HepG2 (cell line): Measurements from ENCODE around the gene CDCP2. TPM values are rescaled to one million over a fixed set of nuclear protein-coding genes. Genes with fewer than 3 reads are reported as not detected.

Experiments used
- ARNT2 ChIP-seq: sonication (generic); formaldehyde crosslinking; IDR thresholded peaks from 2 replicates; pipeline ENCODE4 v1.8.0; 2022; ENCODE audit warnings: mild to moderate bottlenecking, low read depth, missing genetic modification reagents, moderate library complexity
- BRD4 ChIP-seq: sonication (generic); formaldehyde crosslinking; IDR thresholded peaks from 2 replicates; pipeline ENCODE4 v1.4.0; 2020; ENCODE audit warnings: missing genetic modification reagents
- CREB1 ChIP-seq, 2 experiments: fragments of 450-650 bp in 1 of 2; IDR thresholded peaks; 2 replicates each; pipeline ENCODE4 v1.6.1; 2016 to 2017; ENCODE audit warnings: control low read depth in 1 of 2, mild to moderate bottlenecking in 1 of 2, missing compliant biosample characterization in 1 of 2, missing genetic modification characterization in 1 of 2
- EHMT2 ChIP-seq: fragments of 200-600 bp; sonication (generic); IDR thresholded peaks from 2 replicates; pipeline ENCODE4 v1.7.0; 2017; ENCODE audit warnings: antibody characterized with exemption, low read depth, low read length, borderline replicate concordance
- FOXJ3 ChIP-seq: sonication (generic); formaldehyde crosslinking; IDR thresholded peaks from 2 replicates; pipeline ENCODE4 v1.4.0; 2020; ENCODE audit warnings: missing genetic modification reagents, mild to moderate bottlenecking, borderline replicate concordance
- FOXP4 ChIP-seq: sonication (generic); formaldehyde crosslinking; IDR thresholded peaks from 2 replicates; pipeline ENCODE4 v1.4.0; 2020; ENCODE audit warnings: missing genetic modification reagents
- HNF4G ChIP-seq, 2 experiments: sonication (generic) in 1 of 2; formaldehyde crosslinking in 1 of 2; IDR thresholded peaks; 2 replicates each; pipeline versions ENCODE4 v1.4.0 to v1.6.1; 2011 to 2020; ENCODE audit warnings: borderline replicate concordance in 2 of 2, low read depth in 2 of 2, mild to moderate bottlenecking in 2 of 2, low read length in 1 of 2, missing genetic modification reagents in 1 of 2, moderate library complexity in 1 of 2
- MLXIP ChIP-seq: sonication (generic); formaldehyde crosslinking; IDR thresholded peaks from 2 replicates; pipeline ENCODE4 v1.9.0; 2021; ENCODE audit warnings: missing genetic modification reagents, borderline replicate concordance
- MTA1 ChIP-seq: sonication (generic); formaldehyde crosslinking; IDR thresholded peaks from 2 replicates; pipeline ENCODE4 v1.4.0; 2020; ENCODE audit warnings: missing genetic modification reagents, mild to moderate bottlenecking, borderline replicate concordance
- PHF8 ChIP-seq: sonication (generic); formaldehyde crosslinking; IDR thresholded peaks from 2 replicates; pipeline ENCODE4 v1.5.0; 2020; ENCODE audit warnings: missing genetic modification reagents
- ZNF235 ChIP-seq: sonication (generic); formaldehyde crosslinking; IDR thresholded peaks from 2 replicates; pipeline ENCODE4 v1.8.1; 2023; ENCODE audit warnings: mild to moderate bottlenecking, missing genetic modification reagents, borderline replicate concordance
- ZNF317 ChIP-seq: sonication (generic); formaldehyde crosslinking; IDR thresholded peaks from 2 replicates; pipeline ENCODE4 v1.5.0; 2020; ENCODE audit warnings: mild to moderate bottlenecking, missing genetic modification reagents
- ZNF547 ChIP-seq: sonication (generic); formaldehyde crosslinking; IDR thresholded peaks from 2 replicates; pipeline ENCODE4 v1.5.1; 2020; ENCODE audit warnings: mild to moderate bottlenecking, missing genetic modification reagents
- ZNF558 ChIP-seq: sonication (generic); formaldehyde crosslinking; IDR thresholded peaks from 2 replicates; pipeline ENCODE4 v1.9.0; 2022; ENCODE audit warnings: mild to moderate bottlenecking, missing genetic modification reagents, borderline replicate concordance
- ZNF678 ChIP-seq: sonication (generic); formaldehyde crosslinking; IDR thresholded peaks from 2 replicates; pipeline ENCODE4 v1.4.0; 2020; ENCODE audit warnings: mild to moderate bottlenecking, missing genetic modification reagents
- polyA plus RNA-seq, 8 experiments: library from polyadenylated mRNA; depleted of rRNA in 3 of 8; stranded (reverse) in 7 of 8; unstranded in 1 of 8; fragments of >200 nt; fragmentation: Illumina TruSeq in 4 of 8; extraction: Trizol in 4 of 8; gene quantifications; 2 replicates each; pipeline versions ENCODE4 v1.2.1 to v1.2.3, GENCODE V29; 2011 to 2016; ENCODE audit warnings: low read depth in 4 of 8, missing spikeins in 1 of 8, mixed read lengths in 1 of 8; ENCODE audit not compliant: insufficient read depth in 1 of 8
- total RNA-seq, 5 experiments: library from RNA; depleted of rRNA; stranded (reverse); fragments of >200 nt; fragmentation: Illumina TruSeq; extraction: Trizol; gene quantifications; 2 replicates each; pipeline ENCODE4 v1.2.3, GENCODE V29; 2016; ENCODE audit warnings: low read depth in 1 of 5
- TF ChIP-seq, protein P1 (sequence below): IDR thresholded peaks from 2 replicates; pipeline ENCODE4 v1.6.1; 2016
- TF ChIP-seq, protein P2 (sequence below): sonication (generic); formaldehyde crosslinking; IDR thresholded peaks from 2 replicates; pipeline ENCODE4 v1.4.0; 2020; ENCODE audit warnings: low read depth, missing genetic modification reagents

Gene CDCP2
- total and polyA plus RNA-seq, 2 of the 13 experiments (the other 11 are each of a cell fraction or from before 2014, with no cell fraction given): not detected

DNA sequence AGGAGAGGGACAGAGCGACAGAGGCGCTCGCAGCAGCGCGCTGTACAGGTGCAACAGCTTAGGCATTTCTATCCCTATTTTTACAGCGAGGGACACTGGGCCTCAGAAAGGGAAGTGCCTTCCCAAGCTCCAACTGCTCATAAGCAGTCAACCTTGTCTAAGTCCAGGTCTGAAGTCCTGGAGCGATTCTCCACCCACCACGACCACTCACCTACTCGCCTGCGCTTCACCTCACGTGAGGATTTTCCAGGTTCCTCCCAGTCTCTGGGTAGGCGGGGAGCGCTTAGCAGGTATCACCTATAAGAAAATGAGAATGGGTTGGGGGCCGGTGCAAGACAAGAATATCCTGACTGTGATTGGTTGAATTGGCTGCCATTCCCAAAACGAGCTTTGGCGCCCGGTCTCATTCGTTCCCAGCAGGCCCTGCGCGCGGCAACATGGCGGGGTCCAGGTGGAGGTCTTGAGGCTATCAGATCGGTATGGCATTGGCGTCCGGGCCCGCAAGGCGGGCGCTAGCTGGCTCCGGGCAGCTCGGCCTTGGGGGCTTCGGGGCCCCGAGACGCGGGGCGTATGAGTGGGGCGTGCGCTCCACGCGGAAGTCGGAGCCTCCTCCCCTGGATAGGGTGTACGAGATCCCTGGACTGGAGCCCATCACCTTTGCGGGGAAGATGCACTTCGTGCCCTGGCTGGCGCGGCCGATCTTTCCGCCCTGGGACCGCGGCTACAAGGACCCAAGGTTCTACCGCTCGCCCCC, 47.1 kb upstream of the CDCP2 start, which contains the start of the genes CYB5RL and MRPL37 (continued):
- TF ChIP-seq, protein P1, sequence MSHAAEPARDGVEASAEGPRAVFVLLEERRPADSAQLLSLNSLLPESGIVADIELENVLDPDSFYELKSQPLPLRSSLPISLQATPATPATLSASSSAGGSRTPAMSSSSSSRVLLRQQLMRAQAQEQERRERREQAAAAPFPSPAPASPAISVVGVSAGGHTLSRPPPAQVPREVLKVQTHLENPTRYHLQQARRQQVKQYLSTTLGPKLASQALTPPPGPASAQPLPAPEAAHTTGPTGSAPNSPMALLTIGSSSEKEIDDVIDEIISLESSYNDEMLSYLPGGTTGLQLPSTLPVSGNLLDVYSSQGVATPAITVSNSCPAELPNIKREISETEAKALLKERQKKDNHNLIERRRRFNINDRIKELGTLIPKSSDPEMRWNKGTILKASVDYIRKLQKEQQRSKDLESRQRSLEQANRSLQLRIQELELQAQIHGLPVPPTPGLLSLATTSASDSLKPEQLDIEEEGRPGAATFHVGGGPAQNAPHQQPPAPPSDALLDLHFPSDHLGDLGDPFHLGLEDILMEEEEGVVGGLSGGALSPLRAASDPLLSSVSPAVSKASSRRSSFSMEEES (CRISPR knock-in tag): 0 out of 2 replicates have a peak, but pooled peaks have one; percentile 50
- TF ChIP-seq ARNT2 (CRISPR knock-in tag) (peak; percentile 68), CREB1 (IDR thresholded peaks at IDR 0.05) (peak; percentile 67), CREB1 (CRISPR knock-in tag; IDR thresholded peaks at IDR 0.05) (peak; percentile 89), FOXP4 (peak; percentile 34), ZNF678 (CRISPR knock-in tag) (peak; percentile 42; the same call in 1 of the 2 replicates), BRD4 (CRISPR knock-in tag) (peak; percentile 82; the same call in 1 of the 2 replicates), ZNF317 (no peak), ZNF558 (CRISPR knock-in tag) (peak; percentile 91), PHF8 (peak; percentile 96), FOXJ3 (CRISPR knock-in tag) (peak; percentile 52; the same call in 1 of the 2 replicates), ZNF235 (CRISPR knock-in tag) (no peak), EHMT2 (no peak), ZNF547 (CRISPR knock-in tag) (peak; percentile 44; the same call in 1 of the 2 replicates), HNF4G (IDR thresholded peaks at IDR 0.05; ENCODE audit: borderline replicate concordance, low read depth, low read length) (0 out of 2 replicates have a peak, but pooled peaks have one; percentile 34), HNF4G (CRISPR knock-in tag; IDR thresholded peaks at IDR 0.05; ENCODE audit: borderline replicate concordance, low read depth) (no peak), MTA1 (CRISPR knock-in tag) (peak; percentile 61; the same call in 1 of the 2 replicates), MLXIP (0 out of 2 replicates have a peak, but pooled peaks have one; percentile 42)
- TF ChIP-seq, protein P2, sequence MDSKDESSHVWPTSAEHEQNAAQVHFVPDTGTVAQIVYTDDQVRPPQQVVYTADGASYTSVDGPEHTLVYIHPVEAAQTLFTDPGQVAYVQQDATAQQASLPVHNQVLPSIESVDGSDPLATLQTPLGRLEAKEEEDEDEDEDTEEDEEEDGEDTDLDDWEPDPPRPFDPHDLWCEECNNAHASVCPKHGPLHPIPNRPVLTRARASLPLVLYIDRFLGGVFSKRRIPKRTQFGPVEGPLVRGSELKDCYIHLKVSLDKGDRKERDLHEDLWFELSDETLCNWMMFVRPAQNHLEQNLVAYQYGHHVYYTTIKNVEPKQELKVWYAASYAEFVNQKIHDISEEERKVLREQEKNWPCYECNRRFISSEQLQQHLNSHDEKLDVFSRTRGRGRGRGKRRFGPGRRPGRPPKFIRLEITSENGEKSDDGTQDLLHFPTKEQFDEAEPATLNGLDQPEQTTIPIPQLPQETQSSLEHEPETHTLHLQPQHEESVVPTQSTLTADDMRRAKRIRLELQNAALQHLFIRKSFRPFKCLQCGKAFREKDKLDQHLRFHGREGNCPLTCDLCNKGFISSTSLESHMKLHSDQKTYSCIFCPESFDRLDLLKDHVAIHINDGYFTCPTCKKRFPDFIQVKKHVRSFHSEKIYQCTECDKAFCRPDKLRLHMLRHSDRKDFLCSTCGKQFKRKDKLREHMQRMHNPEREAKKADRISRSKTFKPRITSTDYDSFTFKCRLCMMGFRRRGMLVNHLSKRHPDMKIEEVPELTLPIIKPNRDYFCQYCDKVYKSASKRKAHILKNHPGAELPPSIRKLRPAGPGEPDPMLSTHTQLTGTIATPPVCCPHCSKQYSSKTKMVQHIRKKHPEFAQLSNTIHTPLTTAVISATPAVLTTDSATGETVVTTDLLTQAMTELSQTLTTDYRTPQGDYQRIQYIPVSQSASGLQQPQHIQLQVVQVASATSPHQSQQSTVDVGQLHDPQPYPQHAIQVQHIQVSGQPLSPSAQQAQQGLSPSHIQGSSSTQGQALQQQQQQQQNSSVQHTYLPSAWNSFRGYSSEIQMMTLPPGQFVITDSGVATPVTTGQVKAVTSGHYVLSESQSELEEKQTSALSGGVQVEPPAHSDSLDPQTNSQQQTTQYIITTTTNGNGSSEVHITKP (CRISPR knock-in tag): no peak
